Left ventricle myocardium inferior (tissue), 1 donor: ENCODE results near the gene TMEM255B. TPM values are rescaled to one million over a fixed set of nuclear protein-coding genes. Genes with fewer than 3 reads are reported as not detected.
"Not testable (repeated sequence)": the region's sequence is repeated elsewhere in the genome, so short reads cannot be mapped to it uniquely, and the experiment has no call there.

Experiments used
- DNase-seq: peaks from one replicate; pipeline ENCODE4 v3.0.0-alpha.2; 2020
- H3K27ac ChIP-seq: fragments of 200-600 bp; replicated peaks from 2 replicates; pipeline ENCODE4 v1.8.0; 2021
- H3K27me3 ChIP-seq: fragments of 200-600 bp; 2 replicates; pipeline ENCODE4 v1.8.0; 2021; ENCODE audit warnings: low read depth
- H3K36me3 ChIP-seq: fragments of 200-600 bp; 2 replicates; pipeline ENCODE4 v1.8.0; 2021
- H3K4me1 ChIP-seq: fragments of 200-600 bp; 2 replicates; pipeline ENCODE4 v1.8.0; 2021
- H3K4me3 ChIP-seq: fragments of 200-600 bp; 2 replicates; pipeline ENCODE4 v1.8.0; 2021; ENCODE audit warnings: mild to moderate bottlenecking, moderate library complexity
- H3K9me3 ChIP-seq: fragments of 200-600 bp; replicated peaks from 2 replicates; pipeline ENCODE4 v1.8.0; 2021
- intact Hi-C: fragments of 100-400 bp; cut with micrococcal nuclease; formaldehyde crosslinking; loops from one replicate; pipeline ENCODE4 v1.11.0; 2022
- total RNA-seq: library from RNA; stranded (reverse); fragmentation: NEBNext Ultra II Directional; extraction: Animal tissue kit (Norgen Biotek cat#: 25700); gene quantifications from one replicate; pipeline ENCODE4 v1.2.1, GENCODE V29; 2021
- TF ChIP-seq, protein P1 (sequence below): fragments of 200-600 bp; IDR thresholded peaks from 2 replicates; pipeline ENCODE4 v1.8.0; 2021; ENCODE audit warnings: antibody characterized with exemption, mild to moderate bottlenecking, borderline replicate concordance
- donor health status: DM: no; HTN: yes; CAD: no; lungs with severe emphysema.

Gene TMEM255B
- total RNA-seq, 1 donor from 2014 or later, result 7.7 TPM

DNA sequence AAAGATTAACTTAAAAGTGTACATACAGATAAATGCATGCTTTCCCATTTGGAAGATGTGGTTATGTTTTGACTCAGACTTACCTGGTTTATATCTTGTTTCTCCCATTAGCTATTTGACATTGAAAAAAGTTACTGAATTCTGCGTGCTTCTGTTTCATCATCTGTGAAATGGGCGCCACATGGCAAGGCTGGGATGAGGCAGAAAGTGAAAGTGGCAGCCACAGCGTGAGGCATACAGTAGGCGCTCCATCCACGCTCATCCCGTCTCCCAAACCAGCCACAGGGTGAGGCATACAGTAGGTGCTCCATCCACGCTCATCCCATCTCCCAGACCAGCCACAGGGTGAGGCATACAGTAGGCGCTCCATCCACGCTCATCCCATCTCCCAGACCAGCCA lies 14.0 kb upstream of the TMEM255B start:
- intact Hi-C loops, result no loop called here
- Histone ChIP-seq H3K36me3 (no peaks in the 10 kb centered on the region), H3K4me3 (no peak overlapping the region), H3K4me1 (peaks cover 13% of the 10 kb centered on the region), H3K9me3 (no peaks in the 10 kb centered on the region), H3K27me3 (peaks cover 38% of the 10 kb centered on the region), H3K27ac (no peak overlapping the region)
- no peak for DNase-seq
- TF ChIP-seq, protein P1, sequence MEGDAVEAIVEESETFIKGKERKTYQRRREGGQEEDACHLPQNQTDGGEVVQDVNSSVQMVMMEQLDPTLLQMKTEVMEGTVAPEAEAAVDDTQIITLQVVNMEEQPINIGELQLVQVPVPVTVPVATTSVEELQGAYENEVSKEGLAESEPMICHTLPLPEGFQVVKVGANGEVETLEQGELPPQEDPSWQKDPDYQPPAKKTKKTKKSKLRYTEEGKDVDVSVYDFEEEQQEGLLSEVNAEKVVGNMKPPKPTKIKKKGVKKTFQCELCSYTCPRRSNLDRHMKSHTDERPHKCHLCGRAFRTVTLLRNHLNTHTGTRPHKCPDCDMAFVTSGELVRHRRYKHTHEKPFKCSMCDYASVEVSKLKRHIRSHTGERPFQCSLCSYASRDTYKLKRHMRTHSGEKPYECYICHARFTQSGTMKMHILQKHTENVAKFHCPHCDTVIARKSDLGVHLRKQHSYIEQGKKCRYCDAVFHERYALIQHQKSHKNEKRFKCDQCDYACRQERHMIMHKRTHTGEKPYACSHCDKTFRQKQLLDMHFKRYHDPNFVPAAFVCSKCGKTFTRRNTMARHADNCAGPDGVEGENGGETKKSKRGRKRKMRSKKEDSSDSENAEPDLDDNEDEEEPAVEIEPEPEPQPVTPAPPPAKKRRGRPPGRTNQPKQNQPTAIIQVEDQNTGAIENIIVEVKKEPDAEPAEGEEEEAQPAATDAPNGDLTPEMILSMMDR, result no peak

DNA sequence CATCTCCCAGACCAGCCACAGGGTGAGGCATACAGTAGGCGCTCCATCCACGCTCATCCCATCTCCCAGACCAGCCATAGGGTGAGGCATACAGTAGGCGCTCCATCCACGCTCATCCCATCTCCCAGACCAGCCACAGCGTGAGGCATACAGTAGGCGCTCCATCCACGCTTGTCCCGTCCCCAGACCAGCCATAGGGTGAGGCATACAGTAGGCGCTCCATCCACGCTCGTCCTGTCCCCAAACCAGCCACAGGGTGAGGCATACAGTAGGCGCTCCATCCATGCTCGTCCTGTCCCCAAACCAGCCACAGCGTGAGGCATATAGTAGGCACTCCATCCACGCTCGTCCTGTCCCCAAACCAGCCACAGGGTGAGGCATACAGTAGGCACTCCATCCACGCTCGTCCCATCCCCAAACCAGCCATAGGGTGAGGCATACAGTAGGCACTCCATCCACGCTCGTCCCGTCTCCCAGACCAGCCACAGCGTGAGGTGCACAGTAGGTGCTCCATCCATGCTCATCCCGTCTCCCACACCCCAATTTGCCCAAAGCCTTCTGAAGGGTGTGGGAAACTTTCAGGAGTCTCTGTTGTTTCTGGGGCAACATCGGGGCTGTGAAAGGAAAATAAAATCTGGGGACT lies 13.4 kb upstream of the TMEM255B start:
- H3K27ac ChIP-seq, H3K9me3 ChIP-seq, intact Hi-C loops, H3K4me3 ChIP-seq, DNase-seq, H3K36me3 ChIP-seq: not testable (repeated sequence)
- H3K4me1 ChIP-seq, result peaks cover 13% of the 10 kb centered on the region
- H3K27me3 ChIP-seq, result peaks cover 32% of the 10 kb centered on the region

DNA sequence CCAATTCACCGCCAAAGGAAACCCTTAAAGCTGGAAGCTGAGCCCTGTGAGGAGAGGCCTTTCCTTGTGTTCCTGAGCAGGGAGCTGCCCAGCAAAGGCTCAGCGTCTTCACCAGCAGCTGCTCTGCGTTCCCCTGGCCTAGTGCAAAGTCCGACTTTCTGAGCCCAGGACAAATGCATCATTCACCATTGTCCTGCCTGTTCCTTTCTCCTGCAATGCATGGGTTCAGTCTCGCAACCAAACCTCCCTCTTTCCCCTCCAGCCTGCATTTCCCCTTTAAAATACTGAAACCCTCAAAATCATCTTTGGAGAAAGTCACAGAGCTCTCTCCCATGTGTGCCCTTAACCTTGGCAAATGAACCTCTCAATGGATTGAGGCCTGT lies 12.9 kb upstream of the TMEM255B start:
- TF ChIP-seq, protein P1, result no peak
- H3K4me3 ChIP-seq, result no peak overlapping the region
- no peaks in the 10 kb centered on the region for H3K9me3 ChIP-seq
- DNase-seq, result no peak
- intact Hi-C loops, result no loop called here
- no peaks in the 10 kb centered on the region for H3K36me3 ChIP-seq
- H3K27ac ChIP-seq, result no peak overlapping the region
- peaks cover 13% of the 10 kb centered on the region for H3K4me1 ChIP-seq
- peaks cover 27% of the 10 kb centered on the region for H3K27me3 ChIP-seq

DNA sequence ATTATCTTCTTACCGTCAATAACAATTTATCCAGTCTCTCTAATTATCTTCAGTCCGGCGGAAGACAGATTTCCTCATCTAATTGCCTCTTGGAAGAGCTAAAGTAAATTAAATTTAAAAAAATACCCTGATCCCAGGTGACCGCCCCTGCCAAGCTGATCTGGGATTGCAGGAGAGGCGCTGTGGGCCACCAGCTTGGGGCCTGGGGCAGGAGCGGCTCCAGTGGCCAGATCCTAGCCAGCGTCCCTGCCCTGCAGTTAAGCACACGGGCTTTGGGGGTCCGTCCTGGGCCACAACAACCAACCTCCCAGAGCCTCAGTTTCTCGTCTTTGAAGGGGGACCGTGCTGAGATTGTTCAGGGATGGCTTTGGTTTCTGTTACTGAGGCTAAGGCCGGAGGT lies 12.4 kb upstream of the TMEM255B start:
- Histone ChIP-seq H3K4me1 (peaks cover 13% of the 10 kb centered on the region), H3K4me3 (no peak overlapping the region), H3K27ac (no peak overlapping the region), H3K27me3 (peaks cover 27% of the 10 kb centered on the region), H3K9me3 (no peaks in the 10 kb centered on the region), H3K36me3 (no peaks in the 10 kb centered on the region)
- TF ChIP-seq, protein P1, result no peak
- DNase-seq, result no peak
- intact Hi-C loops, result no loop called here

DNA sequence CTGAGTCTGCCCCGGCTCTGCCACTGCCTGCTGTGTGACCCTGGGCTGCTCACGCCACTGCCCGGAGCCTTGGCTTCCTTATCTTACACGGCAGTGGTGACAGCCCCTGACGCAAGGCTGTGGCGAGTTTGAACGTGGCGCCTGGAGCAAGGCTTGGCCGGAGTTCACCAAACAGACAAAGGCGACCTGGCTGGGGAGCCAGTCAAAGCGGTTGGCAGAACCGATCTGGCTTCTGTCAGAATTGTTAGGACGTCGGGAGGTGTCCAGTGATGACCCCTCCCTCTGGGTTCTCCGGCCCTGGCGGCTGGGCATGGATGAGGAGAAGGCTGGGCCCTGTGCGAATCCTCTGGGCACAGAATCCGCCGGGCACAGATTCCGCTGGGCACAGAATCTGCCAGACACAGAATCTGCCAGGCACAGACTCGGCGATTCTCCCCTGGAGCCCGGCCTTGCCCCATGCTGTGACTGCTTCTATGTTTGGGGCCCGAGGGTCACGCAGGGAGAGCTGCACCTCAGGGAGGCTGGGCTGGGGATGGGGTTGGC lies 11.7 kb upstream of the TMEM255B start:
- Histone ChIP-seq H3K27ac (peak overlapping the region; percentile 57), H3K27me3 (peaks cover 20% of the 10 kb centered on the region), H3K9me3 (no peaks in the 10 kb centered on the region), H3K4me1 (peaks cover 7% of the 10 kb centered on the region), H3K36me3 (no peaks in the 10 kb centered on the region), H3K4me3 (no peak overlapping the region)
- DNase-seq, result no peak
- TF ChIP-seq, protein P1, result no peak
- intact Hi-C loops, result no loop called here

DNA sequence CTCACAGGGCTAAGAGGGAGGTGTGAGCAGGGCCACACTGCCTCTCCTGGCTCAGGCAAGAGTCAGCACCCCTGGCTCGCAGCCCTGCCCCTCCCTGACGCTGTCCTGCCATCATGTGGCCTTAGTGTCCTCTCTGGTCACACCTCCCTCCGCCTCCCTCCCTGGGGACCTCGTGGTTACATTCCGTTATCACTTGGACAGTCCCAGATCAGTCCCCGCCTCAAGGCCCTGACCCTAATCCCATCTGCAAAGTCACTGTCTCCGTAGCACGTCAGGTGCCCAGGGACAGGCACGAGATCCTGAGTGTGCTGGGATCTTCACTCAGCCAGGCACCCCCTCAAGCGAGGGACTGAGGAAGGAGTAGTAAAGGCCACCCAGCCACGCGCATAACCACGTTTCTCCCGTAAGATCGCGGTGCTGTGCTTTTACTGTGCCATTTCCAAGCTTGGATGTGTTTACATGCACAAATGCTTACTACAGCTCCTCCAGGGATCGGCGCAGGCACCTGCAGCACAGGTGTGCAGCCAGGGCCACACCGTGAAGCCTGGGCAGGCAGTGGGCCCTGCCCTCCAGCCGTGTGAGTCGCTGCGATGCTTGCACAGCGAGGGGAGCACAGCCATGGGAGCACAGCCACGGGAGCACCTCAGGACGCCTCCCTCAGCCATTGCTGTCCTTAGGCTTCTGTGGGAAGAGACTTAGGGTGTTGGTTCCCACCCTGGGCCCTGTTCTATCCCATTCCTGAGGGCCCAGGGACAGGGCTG lies 10.7 kb upstream of the TMEM255B start:
- peaks cover 6% of the 10 kb centered on the region for H3K4me1 ChIP-seq
- no peak overlapping the region for H3K4me3 ChIP-seq
- intact Hi-C loops, result no loop called here
- H3K36me3 ChIP-seq, result no peaks in the 10 kb centered on the region
- H3K27ac ChIP-seq, result peak overlapping the region; percentile 57
- peaks cover 11% of the 10 kb centered on the region for H3K27me3 ChIP-seq
- H3K9me3 ChIP-seq, result no peaks in the 10 kb centered on the region
- DNase-seq, result peak; percentile 55
- TF ChIP-seq, protein P1, result no peak
